NCI-H2081 (cell line): Measurements from ENCODE around the gene EFCAB8.

ENCODE experiments used
- DNase-seq, 2 experiments: peaks; one replicate each; lab custom pipeline; 2025; lab: John Stamatoyannopoulos, UW

The EFCAB8 gene

DNA sequence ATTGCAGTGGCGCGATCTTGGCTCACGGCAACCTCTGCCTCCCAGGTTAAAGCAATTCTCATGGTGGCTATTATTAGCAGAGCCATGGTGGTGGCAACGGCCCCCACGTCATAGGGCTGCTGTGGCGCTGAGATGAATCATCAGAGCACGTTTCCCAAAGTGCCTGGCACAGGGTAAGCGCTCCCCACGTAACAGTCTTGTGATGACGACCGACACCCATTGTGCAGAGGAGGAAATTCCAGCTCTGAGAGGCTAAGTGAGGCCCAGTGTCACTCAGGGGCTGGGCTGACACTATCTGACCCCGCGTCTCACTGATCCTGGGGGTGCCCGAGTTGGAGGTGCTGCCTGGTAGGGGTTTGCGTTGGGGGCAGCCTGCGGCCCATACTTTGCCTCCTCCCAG, 129.3 kb downstream of the EFCAB8 start:
- no peak for DNase-seq

DNA sequence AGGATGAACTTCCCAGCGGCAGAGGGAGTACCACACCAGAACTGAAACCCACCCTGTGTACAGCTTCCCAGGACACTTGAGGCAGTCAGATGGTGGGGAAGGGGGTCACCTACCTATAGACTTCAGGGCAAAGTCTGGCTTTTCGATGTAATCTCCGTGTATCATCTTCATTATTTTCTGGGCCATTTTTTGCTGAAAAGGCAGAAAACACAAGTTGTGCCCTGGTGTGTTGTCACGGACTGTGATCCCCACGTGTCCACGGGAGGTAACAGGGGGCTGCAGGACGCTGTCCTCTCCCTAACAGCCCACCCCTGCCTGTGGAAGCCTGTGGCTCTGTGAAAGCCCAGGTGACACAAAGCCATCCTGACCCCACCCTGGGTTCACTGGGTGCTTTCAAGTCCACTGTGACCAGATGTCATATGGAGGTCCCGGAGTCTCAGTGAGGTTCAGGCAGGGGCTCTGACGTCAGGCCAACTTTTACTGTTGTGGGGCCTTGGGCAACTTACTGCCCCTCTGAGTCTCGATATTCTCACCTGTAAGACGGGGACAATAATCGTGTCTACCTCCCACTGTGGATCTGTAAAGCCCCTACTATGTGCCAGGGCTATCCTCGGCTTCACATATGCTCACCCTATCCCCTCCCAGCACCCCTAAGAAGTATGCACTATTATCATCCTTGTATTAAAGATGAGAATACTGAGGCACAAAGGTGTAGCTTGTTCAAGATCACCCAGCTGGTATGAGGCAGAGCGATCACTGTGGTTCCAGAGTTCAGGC, 131.0 kb downstream of the EFCAB8 start:
- no peak for DNase-seq

DNA sequence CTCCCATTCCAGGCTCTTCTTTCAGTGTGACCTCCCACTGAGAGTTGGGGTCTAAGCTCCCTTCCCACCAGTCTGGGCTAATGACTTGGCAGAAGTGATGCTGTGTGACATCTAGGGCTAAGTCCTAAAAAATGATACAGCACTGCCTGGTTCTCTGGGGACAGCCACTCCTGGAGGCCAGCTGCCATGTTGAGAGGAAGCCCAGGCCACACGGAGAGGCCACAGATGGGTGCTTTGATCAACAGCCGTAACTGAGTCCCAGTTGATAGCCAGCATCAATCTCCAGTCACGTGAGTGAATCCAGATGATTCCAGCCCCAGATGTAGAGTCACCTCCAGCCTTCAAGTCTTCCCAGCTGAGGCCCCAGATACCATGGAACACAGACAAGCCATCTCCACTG, 131.7 kb downstream of the EFCAB8 start:
- DNase-seq: no peak

- DNase-seq: no peak
Measured at GRCh38 chr20:32991383-32991782, 132.7 kb downstream of the EFCAB8 start.

GRCh38 chr20:32991792-32992641, 133.3 kb downstream of the EFCAB8 start:
- DNase-seq: no peak

DNA sequence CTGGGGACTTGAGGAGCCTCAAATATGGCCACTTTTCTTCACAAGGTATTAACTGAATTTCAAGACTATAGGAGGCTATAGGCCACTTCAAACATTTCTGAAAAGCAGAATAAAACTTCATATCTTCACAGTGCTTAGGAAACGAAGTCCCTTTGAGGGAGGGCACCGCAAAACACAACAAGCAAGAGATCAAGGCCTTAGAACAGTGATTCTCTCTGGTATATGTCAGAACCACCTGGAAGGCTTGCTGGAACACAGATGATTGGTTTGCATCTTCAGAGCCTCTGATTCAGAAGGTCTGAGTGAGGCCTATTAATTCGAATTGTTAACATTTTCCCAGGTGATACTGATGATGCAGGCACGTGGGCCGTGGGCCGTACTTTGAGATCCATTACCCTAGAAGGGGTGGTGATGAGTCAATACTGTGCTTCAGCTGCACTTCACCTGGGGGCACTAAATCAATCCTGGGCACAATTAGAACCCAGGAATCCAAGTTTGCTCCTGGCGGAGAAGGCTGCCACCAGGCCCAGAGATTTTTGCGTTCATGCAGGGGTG, 134.8 kb downstream of the EFCAB8 start:
- DNase-seq: no peak

DNA sequence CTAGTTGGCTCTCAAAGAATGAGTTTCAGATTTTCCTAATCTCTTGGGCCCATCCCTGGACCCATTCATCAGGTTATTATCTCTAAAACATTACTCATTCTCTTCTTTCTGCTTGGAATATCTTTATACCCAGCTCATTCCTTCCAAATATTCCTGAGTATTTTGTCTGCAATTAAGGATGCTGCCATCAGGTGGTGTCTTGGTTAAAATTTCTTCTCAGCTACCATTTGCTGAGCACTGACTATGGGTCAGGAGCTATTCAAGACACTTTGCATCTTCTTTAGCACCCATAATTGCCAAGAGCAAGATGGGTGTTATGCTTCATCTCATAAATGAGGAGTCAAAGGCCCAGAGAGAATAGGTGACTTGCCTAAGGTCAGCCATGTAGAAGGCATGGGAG, 137.1 kb downstream of the EFCAB8 start:
- DNase-seq: no peak

DNA sequence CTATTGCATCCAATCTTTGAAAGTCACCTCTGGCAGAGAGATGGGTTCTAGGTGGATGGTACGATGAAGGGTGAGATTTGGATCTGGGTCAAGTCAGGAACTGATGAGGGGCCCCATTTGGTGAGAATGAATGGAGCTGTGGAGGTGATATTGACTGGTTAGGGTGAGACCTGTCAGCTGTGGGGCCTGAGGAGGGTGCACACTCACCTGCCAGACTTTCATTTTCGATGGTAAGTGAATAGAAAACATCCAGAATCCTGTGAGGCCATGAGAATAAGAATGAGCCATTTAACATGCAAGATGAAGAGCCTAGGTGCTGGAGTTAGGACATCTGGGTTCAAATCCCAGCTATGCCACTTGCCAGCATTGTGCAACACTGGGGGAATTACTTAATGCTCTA, 138.7 kb downstream of the EFCAB8 start:
- no peak for DNase-seq

DNA sequence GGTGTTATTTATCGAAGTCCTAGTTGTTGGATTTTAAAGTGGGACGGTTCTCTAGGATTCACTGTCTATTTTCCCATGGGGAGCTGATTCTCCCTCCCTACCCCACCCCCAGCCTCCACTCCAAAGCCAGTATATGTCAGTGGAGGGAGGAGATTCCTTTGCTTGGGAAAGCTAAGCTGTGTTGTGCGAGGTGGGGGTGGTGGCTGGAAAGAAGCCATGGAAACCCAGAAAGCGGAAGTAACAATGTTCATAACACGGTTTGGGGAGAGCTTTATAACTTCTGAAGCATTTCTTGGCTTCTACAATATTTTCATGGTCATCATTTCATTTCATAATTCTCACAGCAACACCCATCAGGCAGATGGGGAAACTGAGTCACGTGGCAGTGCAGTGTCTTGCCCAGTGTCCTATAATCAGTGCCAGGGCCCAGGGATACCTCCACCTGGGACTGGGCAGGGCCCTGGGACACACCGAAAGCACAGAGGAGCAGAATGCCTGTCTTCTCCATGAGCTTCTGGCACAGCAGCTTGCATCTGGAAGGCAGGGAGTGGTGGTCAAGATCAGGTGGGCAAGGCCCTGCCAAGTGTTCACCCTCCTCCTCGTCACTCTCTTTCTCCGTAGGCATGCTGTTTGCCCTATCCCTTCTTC, 141.0 kb downstream of the EFCAB8 start:
- no peak for DNase-seq

- DNase-seq: no peak
Measured at GRCh38 chr20:33000802-33001466, 142.2 kb downstream of the EFCAB8 start.

DNA sequence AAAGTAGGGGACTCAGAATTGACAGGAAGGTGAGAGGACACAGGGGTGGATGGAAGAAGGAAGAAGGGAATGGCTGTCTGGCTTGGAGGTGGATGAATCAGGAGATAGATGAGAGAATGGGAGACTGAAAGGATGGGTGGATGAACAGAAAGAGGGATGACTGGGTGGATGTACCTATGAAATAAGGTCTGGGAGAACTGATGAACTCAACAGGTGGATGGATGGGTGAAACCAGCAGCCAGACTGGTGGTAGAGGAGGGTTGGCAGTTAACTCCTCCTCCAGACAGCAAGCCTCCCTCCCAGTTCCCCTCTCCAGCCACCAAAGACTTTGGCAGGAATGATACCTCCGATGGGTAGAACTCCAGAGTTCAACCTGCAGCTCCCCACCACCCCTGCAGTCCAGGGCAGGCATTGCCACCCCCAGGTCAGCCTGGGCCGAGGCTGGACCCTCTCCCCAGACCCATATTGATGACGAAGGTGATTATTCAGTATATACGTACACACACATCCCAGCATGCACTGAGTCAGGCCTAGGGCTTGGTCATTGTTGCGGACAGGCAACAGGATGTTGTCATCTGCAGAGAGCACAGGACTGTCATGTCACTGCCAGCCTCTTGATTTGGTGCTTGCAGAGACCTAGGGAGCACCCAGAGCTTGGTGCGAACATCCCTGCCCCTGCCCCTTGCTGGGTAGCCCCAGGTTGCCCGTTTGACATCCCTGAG, 143.5 kb downstream of the EFCAB8 start:
- no peak for DNase-seq

- no peak for DNase-seq
Measured at GRCh38 chr20:33004141-33004751, 145.5 kb downstream of the EFCAB8 start, which contains the start of gene SUN5. SUN5 (minus strand) TSS chr20:33004433; CDS start chr20:33004340, 93 bp downstream.

GRCh38 chr20:33005132-33005566, 146.4 kb downstream of the EFCAB8 start:
- no peak for DNase-seq

DNA sequence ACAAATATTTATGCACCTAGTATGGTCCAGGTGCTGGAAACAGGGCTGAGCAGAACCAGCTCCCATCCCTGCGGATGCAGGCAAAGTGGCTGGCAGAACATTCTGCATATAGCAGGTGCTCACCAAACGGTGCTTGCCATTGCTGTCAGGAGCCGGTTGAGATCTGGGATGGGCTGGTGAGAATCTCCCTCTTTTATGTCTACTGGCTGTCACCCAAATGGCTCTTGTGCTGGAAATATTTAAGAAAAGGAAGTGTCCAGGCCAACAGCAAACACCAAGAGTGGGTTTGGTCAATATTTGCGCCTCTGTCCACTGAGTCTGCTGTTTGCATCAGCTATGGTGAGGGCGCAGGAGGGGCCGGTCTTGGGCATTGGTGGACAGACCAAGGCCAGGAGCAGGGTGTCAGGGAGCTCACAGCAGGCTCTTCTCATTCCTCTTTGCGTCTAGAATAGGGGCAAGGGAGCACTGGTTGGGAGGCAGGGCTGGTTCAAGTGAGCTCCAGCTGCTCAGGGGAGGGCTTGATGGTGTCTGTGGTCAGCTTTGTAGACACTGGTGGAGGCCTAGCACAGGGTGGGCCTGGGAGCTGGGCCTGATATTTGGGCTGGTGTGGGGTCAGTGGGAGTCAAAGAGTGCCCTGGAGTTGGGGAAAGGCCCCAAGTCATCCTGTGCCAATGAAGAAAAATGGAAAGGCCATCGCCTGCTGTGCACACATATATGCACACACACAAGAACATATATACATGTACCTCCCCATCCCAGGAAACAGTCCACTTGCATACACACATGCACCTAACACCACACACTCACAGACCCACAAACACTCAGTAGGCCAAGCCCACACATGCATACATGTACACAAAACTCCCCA, 147.4 kb downstream of the EFCAB8 start:
- no peak for DNase-seq

DNA sequence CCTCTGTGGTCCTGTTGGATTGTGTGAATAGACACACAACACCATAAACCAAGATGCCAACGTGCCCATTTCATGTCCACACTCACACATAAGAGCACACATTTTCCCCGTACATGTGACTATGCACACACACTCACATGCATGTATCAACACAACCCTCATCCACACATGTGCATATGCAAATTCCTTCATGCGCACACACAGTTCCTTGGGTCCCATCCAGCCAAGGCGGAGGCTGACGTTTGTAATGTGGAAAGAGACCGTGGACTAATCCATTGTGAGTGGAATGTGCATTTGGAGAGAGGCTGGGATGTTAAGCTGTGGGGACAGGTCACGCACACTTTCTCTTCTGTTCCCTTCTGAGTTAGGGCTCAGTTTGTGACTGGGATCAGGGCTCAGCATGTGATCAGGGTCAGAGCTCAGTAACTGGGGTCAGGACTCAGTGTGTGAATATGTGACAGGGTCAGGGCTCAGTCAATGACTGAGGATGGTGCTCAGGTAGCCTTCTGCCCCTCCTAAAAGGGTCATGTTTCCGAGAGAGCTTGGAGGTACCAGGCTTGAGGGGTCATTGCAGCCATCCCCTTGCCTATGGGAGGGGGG, 148.2 kb downstream of the EFCAB8 start:
- no peak for DNase-seq

GRCh38 chr20:33007376-33008335, 148.9 kb downstream of the EFCAB8 start, which contains the start of gene BPIFB2:
BPIFB2 (plus strand) TSS chr20:33007704; CDS start chr20:33008575, 871 bp downstream.
- DNase-seq: no peak

GRCh38 chr20:33008336-33009213, 149.9 kb downstream of the EFCAB8 start:
- DNase-seq: no peak
